PFSK-1 (cell line): ENCODE data around the gene ANKRD13A.

Experiments used
- FOXP2 ChIP-seq: optimal IDR thresholded peaks from 2 replicates; pipeline ENCODE3; 2011; ENCODE audit warnings: borderline replicate concordance, control low read depth, inconsistent platforms; ENCODE audit not compliant: insufficient read depth; ENCODE audit errors: extremely low read length, extremely low read depth
- POLR2AphosphoS5 ChIP-seq: IDR thresholded peaks from 2 replicates; pipeline ENCODE4 v1.6.1; 2012; ENCODE audit warnings: low read depth, mild to moderate bottlenecking, control low read depth, low read length, moderate library complexity
- SIN3A ChIP-seq: IDR thresholded peaks from 2 replicates; pipeline ENCODE4 v1.6.1; 2012; ENCODE audit warnings: mild to moderate bottlenecking, low read length, moderate library complexity, borderline replicate concordance; ENCODE audit not compliant: insufficient read depth
- TAF1 ChIP-seq: IDR thresholded peaks from 2 replicates; pipeline ENCODE4 v1.6.1; 2012; ENCODE audit warnings: low read length, control low read depth, borderline replicate concordance; ENCODE audit not compliant: insufficient read depth
- TF ChIP-seq, protein P1 (sequence below), 2 experiments: IDR thresholded peaks; 2 replicates each; pipeline versions ENCODE4 v1.6.1 to v1.8.0; 2011 to 2012; ENCODE audit warnings: low read depth in 2 of 2, low read length in 2 of 2, control low read depth in 1 of 2, inconsistent platforms in 1 of 2, mild to moderate bottlenecking in 1 of 2, moderate library complexity in 1 of 2; ENCODE audit not compliant: insufficient read depth in 1 of 2

Gene ANKRD13A

DNA sequence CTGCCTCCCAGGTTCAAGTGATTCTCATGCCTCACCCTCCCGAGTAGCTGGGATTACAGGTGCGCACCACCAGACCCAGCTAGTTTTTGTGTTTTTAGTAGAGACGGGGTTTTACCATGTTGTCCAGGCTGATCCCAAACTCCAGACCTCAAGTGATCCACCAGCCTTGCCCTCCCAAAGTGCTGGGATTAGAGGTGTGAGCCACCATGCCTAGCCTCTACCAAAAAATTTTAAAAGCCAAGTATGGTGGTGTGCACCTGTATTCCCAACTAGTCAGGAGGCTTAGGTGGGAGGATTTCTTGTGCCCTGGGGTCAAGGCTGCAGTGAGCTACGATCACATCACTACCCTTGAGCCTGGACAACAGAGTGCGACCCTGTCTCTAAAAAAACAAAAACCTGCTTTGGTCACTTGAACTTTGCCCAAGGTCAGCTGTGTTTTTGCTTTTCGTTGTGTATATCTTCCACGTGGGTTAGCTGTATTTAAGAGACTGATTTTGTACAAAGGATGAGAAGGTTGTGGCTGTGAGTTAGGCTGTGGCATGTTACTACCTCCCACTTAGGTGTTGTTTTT, 36.4 kb downstream of the ANKRD13A start:
- no peak for TF ChIP-seq FOXP2
- TF ChIP-seq, protein P1, sequence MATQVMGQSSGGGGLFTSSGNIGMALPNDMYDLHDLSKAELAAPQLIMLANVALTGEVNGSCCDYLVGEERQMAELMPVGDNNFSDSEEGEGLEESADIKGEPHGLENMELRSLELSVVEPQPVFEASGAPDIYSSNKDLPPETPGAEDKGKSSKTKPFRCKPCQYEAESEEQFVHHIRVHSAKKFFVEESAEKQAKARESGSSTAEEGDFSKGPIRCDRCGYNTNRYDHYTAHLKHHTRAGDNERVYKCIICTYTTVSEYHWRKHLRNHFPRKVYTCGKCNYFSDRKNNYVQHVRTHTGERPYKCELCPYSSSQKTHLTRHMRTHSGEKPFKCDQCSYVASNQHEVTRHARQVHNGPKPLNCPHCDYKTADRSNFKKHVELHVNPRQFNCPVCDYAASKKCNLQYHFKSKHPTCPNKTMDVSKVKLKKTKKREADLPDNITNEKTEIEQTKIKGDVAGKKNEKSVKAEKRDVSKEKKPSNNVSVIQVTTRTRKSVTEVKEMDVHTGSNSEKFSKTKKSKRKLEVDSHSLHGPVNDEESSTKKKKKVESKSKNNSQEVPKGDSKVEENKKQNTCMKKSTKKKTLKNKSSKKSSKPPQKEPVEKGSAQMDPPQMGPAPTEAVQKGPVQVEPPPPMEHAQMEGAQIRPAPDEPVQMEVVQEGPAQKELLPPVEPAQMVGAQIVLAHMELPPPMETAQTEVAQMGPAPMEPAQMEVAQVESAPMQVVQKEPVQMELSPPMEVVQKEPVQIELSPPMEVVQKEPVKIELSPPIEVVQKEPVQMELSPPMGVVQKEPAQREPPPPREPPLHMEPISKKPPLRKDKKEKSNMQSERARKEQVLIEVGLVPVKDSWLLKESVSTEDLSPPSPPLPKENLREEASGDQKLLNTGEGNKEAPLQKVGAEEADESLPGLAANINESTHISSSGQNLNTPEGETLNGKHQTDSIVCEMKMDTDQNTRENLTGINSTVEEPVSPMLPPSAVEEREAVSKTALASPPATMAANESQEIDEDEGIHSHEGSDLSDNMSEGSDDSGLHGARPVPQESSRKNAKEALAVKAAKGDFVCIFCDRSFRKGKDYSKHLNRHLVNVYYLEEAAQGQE (IDR thresholded peaks at IDR 0.05; ENCODE audit: insufficient read depth in 1 of 2, low read depth in 2 of 2, low read length in 2 of 2), result no peak
- TF ChIP-seq SIN3A, result no peak
- no peak for TF ChIP-seq TAF1
- TF ChIP-seq POLR2AphosphoS5, result no peak

DNA sequence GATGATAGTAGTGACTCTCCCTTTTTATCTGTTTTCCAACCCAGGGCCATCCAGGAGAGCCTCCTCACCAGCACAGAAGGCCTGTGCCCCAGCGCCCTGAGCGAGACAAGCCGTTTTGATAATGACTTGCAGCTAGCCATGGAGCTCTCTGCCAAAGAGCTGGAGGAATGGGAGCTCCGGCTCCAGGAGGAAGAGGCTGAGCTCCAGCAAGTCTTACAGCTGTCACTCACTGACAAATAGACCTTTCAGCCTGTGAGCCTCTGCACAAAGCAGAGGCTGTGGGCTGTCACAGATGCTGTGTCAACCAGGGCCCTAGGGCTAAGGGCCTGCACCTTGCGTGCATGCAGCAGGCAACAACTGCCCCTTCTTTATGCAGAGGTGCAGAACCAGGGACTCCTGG, 38.1 kb downstream of the ANKRD13A start:
- no peak for TF ChIP-seq SIN3A
- TF ChIP-seq, protein P1 (IDR thresholded peaks at IDR 0.05; ENCODE audit: insufficient read depth in 1 of 2, low read depth in 2 of 2, low read length in 2 of 2), result no peak
- no peak for TF ChIP-seq FOXP2
- no peak for TF ChIP-seq TAF1
- no peak for TF ChIP-seq POLR2AphosphoS5

DNA sequence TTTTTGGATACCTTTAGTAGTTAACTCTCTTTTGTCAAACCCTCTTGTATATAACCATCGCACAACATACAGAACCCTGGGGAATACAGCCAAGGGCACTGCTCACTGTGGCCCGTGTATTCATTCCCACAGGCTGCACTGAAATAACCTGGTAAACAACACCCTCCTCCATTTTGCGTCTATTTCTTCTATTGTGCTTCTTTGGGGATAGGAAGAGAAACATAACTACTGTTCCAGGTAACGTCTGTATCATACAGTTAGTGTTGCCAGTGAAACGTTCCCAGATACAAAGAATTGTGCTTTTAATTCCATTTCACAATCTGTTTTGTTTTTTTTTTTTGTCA, 39.5 kb downstream of the ANKRD13A start:
- TF ChIP-seq POLR2AphosphoS5, result no peak
- no peak for TF ChIP-seq TAF1
- TF ChIP-seq FOXP2, result no peak
- no peak for TF ChIP-seq SIN3A
- TF ChIP-seq, protein P1 (IDR thresholded peaks at IDR 0.05; ENCODE audit: insufficient read depth in 1 of 2, low read depth in 2 of 2, low read length in 2 of 2), result no peak

DNA sequence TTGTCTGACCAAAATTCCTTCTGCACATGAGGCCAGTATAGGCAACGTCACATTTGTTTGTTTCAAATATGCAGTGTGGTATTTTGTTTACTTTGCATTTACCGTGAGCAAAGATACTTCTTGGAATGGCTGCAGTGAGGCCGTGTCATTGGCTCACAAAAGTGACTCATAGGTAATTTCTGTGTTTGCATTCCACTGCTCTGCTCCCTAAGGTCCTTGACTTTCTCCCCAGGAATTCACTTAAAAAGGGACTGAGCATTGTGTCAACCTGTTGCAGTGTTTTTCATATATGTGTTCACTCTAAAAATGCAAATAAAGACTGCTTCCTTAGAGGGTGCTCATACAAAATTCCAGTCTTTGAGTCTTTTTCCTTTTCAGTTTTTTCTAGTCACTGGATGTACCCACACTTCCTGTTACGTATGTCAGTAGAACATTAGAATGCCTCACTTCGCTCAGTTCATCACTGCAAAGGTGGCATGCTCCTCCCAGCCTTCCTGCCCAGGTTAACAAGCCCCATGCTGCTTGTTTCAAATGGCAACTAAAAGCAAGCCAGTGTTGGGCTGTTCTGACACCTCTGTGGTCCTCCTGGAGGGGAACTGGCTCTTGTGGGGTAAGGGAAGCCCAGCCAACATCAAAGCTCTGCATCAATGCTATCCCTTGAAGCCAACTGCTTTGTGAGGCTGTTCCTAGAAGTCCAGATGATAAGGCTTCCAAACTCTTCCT, 40.0 kb downstream of the ANKRD13A start:
- TF ChIP-seq, protein P1 (IDR thresholded peaks at IDR 0.05; ENCODE audit: insufficient read depth in 1 of 2, low read depth in 2 of 2, low read length in 2 of 2), result no peak
- TF ChIP-seq FOXP2 (no peak), POLR2AphosphoS5 (no peak)

DNA sequence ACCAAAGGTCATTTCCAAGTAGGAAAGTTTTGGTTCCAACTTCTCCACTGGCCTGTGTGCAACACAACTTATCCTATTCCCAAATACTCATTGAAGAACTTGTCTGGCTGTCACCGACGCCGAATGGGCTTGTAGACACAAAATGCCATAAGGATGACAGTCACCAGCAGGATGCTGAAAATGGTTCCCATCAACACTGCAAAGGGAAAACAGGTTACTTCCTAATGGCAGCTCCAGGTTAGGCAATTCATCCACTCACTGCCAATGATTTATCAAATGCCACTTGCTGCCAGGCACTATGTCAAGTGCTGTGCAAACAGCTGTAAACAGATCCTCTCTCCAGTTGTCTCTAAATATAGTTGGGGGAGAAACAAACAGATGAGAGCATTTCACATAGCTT, 43.0 kb downstream of the ANKRD13A start:
- TF ChIP-seq, protein P1 (IDR thresholded peaks at IDR 0.05; ENCODE audit: insufficient read depth in 1 of 2, low read depth in 2 of 2, low read length in 2 of 2), result no peak
- no peak for TF ChIP-seq TAF1
- TF ChIP-seq FOXP2, result no peak
- TF ChIP-seq POLR2AphosphoS5, result no peak
- no peak for TF ChIP-seq SIN3A
